ENCODE results near the gene CDH12. TPM values are rescaled to one million over a fixed set of nuclear protein-coding genes. Genes with fewer than 3 reads are reported as not detected.

Gene CDH12
- total RNA-seq, result under 1 TPM in 1 of 4 donors, not detected in 3; 0.12 TPM

- ATAC-seq, result no peak
- TF ChIP-seq POLR2A (IDR thresholded peaks at IDR 0.05) (no peak), EP300 (IDR thresholded peaks at IDR 0.05) (no peak), POLR2AphosphoS5 (IDR thresholded peaks at IDR 0.05) (no peak), CTCF (IDR thresholded peaks at IDR 0.05) (no peak)
- H3K27me3 ChIP-seq, result peaks cover 20% of the 10 kb centered on the region
- peak within 1 kb of the TSS in 1 of 2 donors; percentile 36 for H3K4me3 ChIP-seq
- no peak within 1 kb of the TSS for H3K27ac ChIP-seq
- no peaks in the 10 kb centered on the region for H3K9me3 ChIP-seq
- 5 to 6% methylated on average over 18 to 23 of the region's 31 CpGs for WGBS, 2 donors (ENCODE audit: low coverage in 1 of 2)
- H3K4me1 ChIP-seq, result peaks cover 0 to 11% (median 0%) of the 10 kb centered on the region in 3 donors
- H3K36me3 ChIP-seq, result no peaks in the 10 kb centered on the region
These were observed at the start of gene CDH12 for GRCh38 chr5:22852807-22853660. Gene CDH12 (minus strand): TSS chr5:22853344.

- no peaks in the 10 kb centered on the region for H3K4me1 ChIP-seq
- 40% methylated on average over 1 of the region's 5 CpGs; no CpG with 5 or more reads in 1 of the 2 donors for WGBS, 2 donors (ENCODE audit: low coverage in 1 of 2)
- no peak for TF ChIP-seq POLR2AphosphoS5 (IDR thresholded peaks at IDR 0.05)
- TF ChIP-seq CTCF (IDR thresholded peaks at IDR 0.05), result no peak
- no peak for TF ChIP-seq POLR2A (IDR thresholded peaks at IDR 0.05)
- no peak for TF ChIP-seq EP300 (IDR thresholded peaks at IDR 0.05)
- no peaks in the 10 kb centered on the region for H3K27me3 ChIP-seq
- H3K4me3 ChIP-seq, result no peak overlapping the region
- ATAC-seq, result peak; percentile 19
- no peaks in the 10 kb centered on the region for H3K9me3 ChIP-seq
- H3K27ac ChIP-seq, result no peak overlapping the region
- H3K36me3 ChIP-seq, result no peaks in the 10 kb centered on the region
These were observed 48.7 kb upstream of the CDH12 start for GRCh38 chr5:22901885-22902284.

GRCh38 chr5:22900801-22901310 is 47.7 kb upstream of the CDH12 start:
- H3K9me3 ChIP-seq, result no peaks in the 10 kb centered on the region
- no peaks in the 10 kb centered on the region for H3K36me3 ChIP-seq
- no peak for ATAC-seq
- no peaks in the 10 kb centered on the region for H3K27me3 ChIP-seq
- WGBS, 2 donors (ENCODE audit: low coverage in 1 of 2), result 97% methylated on average over 5 of the region's 17 CpGs; no CpG with 5 or more reads in 1 of the 2 donors
- TF ChIP-seq POLR2A (IDR thresholded peaks at IDR 0.05), result no peak
- no peak for TF ChIP-seq EP300 (IDR thresholded peaks at IDR 0.05)
- no peak for TF ChIP-seq CTCF (IDR thresholded peaks at IDR 0.05)
- H3K4me1 ChIP-seq, result no peaks in the 10 kb centered on the region
- H3K4me3 ChIP-seq, result no peak overlapping the region
- H3K27ac ChIP-seq, result no peak overlapping the region

GRCh38 chr5:22899341-22899740 is 46.2 kb upstream of the CDH12 start:
- H3K4me3 ChIP-seq, result no peak overlapping the region
- no peak for TF ChIP-seq EP300 (IDR thresholded peaks at IDR 0.05)
- no peak for TF ChIP-seq CTCF (IDR thresholded peaks at IDR 0.05)
- no peak for TF ChIP-seq POLR2AphosphoS5 (IDR thresholded peaks at IDR 0.05)
- no peak for TF ChIP-seq POLR2A (IDR thresholded peaks at IDR 0.05)
- WGBS, 2 donors (ENCODE audit: low coverage in 1 of 2), result 77 to 82% methylated on average over 7 to 8 of the region's 8 CpGs

GRCh38 chr5:22896152-22896551 is 43.0 kb upstream of the CDH12 start:
- no peaks in the 10 kb centered on the region for H3K9me3 ChIP-seq
- no peaks in the 10 kb centered on the region for H3K27me3 ChIP-seq
- H3K27ac ChIP-seq, result no peak overlapping the region
- no peak for ATAC-seq
- H3K4me3 ChIP-seq, result no peak overlapping the region
- no peak for TF ChIP-seq POLR2A (IDR thresholded peaks at IDR 0.05)
- no peak for TF ChIP-seq CTCF (IDR thresholded peaks at IDR 0.05)
- no peak for TF ChIP-seq EP300 (IDR thresholded peaks at IDR 0.05)
- no peak for TF ChIP-seq POLR2AphosphoS5 (IDR thresholded peaks at IDR 0.05)
- no peaks in the 10 kb centered on the region for H3K4me1 ChIP-seq
- 61 to 73% methylated on average over 5 of the region's 5 CpGs for WGBS, 2 donors (ENCODE audit: low coverage in 1 of 2)
- H3K36me3 ChIP-seq, result no peaks in the 10 kb centered on the region

More at GRCh38 chr5:22899341-22899740, 46.2 kb upstream of the CDH12 start:
- H3K27me3 ChIP-seq, result no peaks in the 10 kb centered on the region
- ATAC-seq, result no peak
- H3K9me3 ChIP-seq, result no peaks in the 10 kb centered on the region
- no peak overlapping the region for H3K27ac ChIP-seq
- no peaks in the 10 kb centered on the region for H3K36me3 ChIP-seq
- H3K4me1 ChIP-seq, result no peaks in the 10 kb centered on the region

Data from gastroesophageal sphincter (tissue), 4 donors.